ENCODE results near the gene KRTAP5-4. TPM values are rescaled to one million over a fixed set of nuclear protein-coding genes. Genes with fewer than 3 reads are reported as not detected.

KRTAP5-4 gene
- total RNA-seq, 2 donors from 2014 or later, result not detected

- H3K27ac Mint-ChIP-seq, result no peak overlapping the region
- ATAC-seq (peak in 1 of 2 donors; percentile 1), DNase-seq (ENCODE audit: low spot score in 2 of 2) (no peak)
- H3K36me3 Mint-ChIP-seq, result peaks cover 0 to 5% of the 10 kb centered on the region in 2 donors
- no peaks in the 10 kb centered on the region for H3K9me3 Mint-ChIP-seq
These were observed 48.1 kb downstream of the KRTAP5-4 start for GRCh38 chr11:1573903-1574237.

- peak; percentile 9 to 71 for ATAC-seq
These were observed 48.6 kb downstream of the KRTAP5-4 start for GRCh38 chr11:1573077-1573902.

GRCh38 chr11:1572197-1573076 is 49.5 kb downstream of the KRTAP5-4 start, which contains the start of gene DUSP8:
DUSP8 (minus strand) TSS chr11:1572271; CDS start chr11:1565826, 6,445 bp downstream.
- H3K36me3 Mint-ChIP-seq, result no peaks in the 10 kb centered on the region
- no peaks in the 10 kb centered on the region for H3K9me3 Mint-ChIP-seq
- ATAC-seq (peak; percentile 73 to 83), DNase-seq (ENCODE audit: low spot score in 2 of 2) (peak; percentile 89 to 90)
- no peak within 1 kb of the TSS for H3K27ac Mint-ChIP-seq

More at GRCh38 chr11:1573077-1573902, 48.6 kb downstream of the KRTAP5-4 start:
- H3K36me3 Mint-ChIP-seq, result peaks cover 0 to 3% of the 10 kb centered on the region in 2 donors
- H3K9me3 Mint-ChIP-seq, result no peaks in the 10 kb centered on the region
- no peak overlapping the region for H3K27ac Mint-ChIP-seq
- DNase-seq (ENCODE audit: low spot score in 2 of 2), result peak in 1 of 2 donors; percentile 76

GRCh38 chr11:1571760-1572196 is 50.2 kb downstream of the KRTAP5-4 start:
- ATAC-seq (peak; percentile 9 to 18), DNase-seq (ENCODE audit: low spot score in 2 of 2) (no peak)
- H3K9me3 Mint-ChIP-seq, result no peaks in the 10 kb centered on the region
- no peaks in the 10 kb centered on the region for H3K36me3 Mint-ChIP-seq
- no peak overlapping the region for H3K27ac Mint-ChIP-seq

Other genes starting within 250 kb of the KRTAP5-4 start
- gene BRSK2, start 232.2 kb downstream of the KRTAP5-4 start, total RNA-seq, result 1 to 10 TPM in 1 of 2 donors, under 1 TPM in 1; 0.45 to 1.3 TPM
- 10 to 100 TPM; 17.7 to 23.2 TPM for gene MOB2, start 135.4 kb downstream of the KRTAP5-4 start, total RNA-seq
- 1 to 10 TPM; 1.1 TPM for gene DUSP8, start 49.9 kb downstream of the KRTAP5-4 start, total RNA-seq
- not detected for gene KRTAP5-1, start 36.9 kb downstream of the KRTAP5-4 start, total RNA-seq
- not detected for gene KRTAP5-2, start 23.8 kb downstream of the KRTAP5-4 start, total RNA-seq
- not detected for gene KRTAP5-3, start 13.7 kb downstream of the KRTAP5-4 start, total RNA-seq
- not detected for gene KRTAP5-5, start 7.6 kb upstream of the KRTAP5-4 start, total RNA-seq
- not detected for gene KRTAP5-6, start 75.1 kb upstream of the KRTAP5-4 start, total RNA-seq
- 1 to 10 TPM; 1.2 to 1.8 TPM for gene IFITM10, start 128.5 kb upstream of the KRTAP5-4 start, total RNA-seq
- 10 to 100 TPM; 47.2 to 55.7 TPM for gene CTSD, start 141.8 kb upstream of the KRTAP5-4 start, total RNA-seq
- not detected for gene SYT8, start 212.9 kb upstream of the KRTAP5-4 start, total RNA-seq
- not detected for gene TNNI2, start 216.8 kb upstream of the KRTAP5-4 start, total RNA-seq
- 100 to 1,000 TPM; 102 to 263 TPM for gene LSP1, start 230.9 kb upstream of the KRTAP5-4 start, total RNA-seq

Measured in activated naive CD4-positive, alpha-beta T cell treated with anti-CD3 and anti-CD28 coated beads, Interleukin-2, amount 50 U/mL, for 72 hours (primary cell).